Measurements from ENCODE around the gene CACNA1A.

GRCh38 chr19:13334801-13335481 lies 171.3 kb downstream of the CACNA1A start:
- no peak for TF ChIP-seq POLR2A (IDR thresholded peaks at IDR 0.05)
- no peak for TF ChIP-seq CTCF (IDR thresholded peaks at IDR 0.05)
